GM13976 (cell line): ENCODE data around the gene LRRC27.

Experiments used
- DNase-seq: peaks from one replicate; pipeline ENCODE4 v3.0.0; 2012; ENCODE audit warnings: low spot score
- in situ Hi-C: fragments of 300-500 bp; cut with MboI; formaldehyde crosslinking; loops from one replicate; pipeline ENCODE4 v1.12.0; 2022; ENCODE audit warnings: low sequenced_read_pairs, mixed read lengths, inconsistent platforms; ENCODE audit not compliant: unreplicated experiment
- TF ChIP-seq, protein P1 (sequence below): IDR thresholded peaks from 2 replicates; pipeline ENCODE4 v1.5.1; 2012; ENCODE audit warnings: borderline replicate concordance, mild to moderate bottlenecking; ENCODE audit not compliant: insufficient read depth; ENCODE audit errors: extremely low read depth, missing control alignments, control extremely low read depth

The LRRC27 gene

DNA sequence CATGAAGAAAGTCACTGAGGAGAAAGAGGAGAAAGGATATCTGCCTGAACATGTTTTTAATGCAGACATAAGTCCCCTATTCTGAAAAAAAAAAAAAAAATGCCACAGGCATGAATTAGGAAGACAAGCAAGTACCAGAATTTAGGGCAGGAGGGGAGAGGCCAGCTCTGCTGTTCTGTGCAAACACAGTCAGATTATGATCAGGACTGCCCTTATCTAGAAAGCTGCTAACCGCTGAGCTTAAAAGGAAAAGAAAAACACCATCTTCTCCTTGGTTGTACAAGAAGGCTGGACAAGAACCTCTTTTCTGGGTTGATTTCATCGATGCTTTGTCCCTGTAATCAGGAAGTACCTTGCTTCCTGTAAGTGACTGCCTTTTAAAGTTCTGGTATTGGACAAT, 49.7 kb downstream of the LRRC27 start:
- DNase-seq = no peak
- in situ Hi-C loops = no loop called here
- TF ChIP-seq, protein P1, sequence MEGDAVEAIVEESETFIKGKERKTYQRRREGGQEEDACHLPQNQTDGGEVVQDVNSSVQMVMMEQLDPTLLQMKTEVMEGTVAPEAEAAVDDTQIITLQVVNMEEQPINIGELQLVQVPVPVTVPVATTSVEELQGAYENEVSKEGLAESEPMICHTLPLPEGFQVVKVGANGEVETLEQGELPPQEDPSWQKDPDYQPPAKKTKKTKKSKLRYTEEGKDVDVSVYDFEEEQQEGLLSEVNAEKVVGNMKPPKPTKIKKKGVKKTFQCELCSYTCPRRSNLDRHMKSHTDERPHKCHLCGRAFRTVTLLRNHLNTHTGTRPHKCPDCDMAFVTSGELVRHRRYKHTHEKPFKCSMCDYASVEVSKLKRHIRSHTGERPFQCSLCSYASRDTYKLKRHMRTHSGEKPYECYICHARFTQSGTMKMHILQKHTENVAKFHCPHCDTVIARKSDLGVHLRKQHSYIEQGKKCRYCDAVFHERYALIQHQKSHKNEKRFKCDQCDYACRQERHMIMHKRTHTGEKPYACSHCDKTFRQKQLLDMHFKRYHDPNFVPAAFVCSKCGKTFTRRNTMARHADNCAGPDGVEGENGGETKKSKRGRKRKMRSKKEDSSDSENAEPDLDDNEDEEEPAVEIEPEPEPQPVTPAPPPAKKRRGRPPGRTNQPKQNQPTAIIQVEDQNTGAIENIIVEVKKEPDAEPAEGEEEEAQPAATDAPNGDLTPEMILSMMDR = no peak

DNA sequence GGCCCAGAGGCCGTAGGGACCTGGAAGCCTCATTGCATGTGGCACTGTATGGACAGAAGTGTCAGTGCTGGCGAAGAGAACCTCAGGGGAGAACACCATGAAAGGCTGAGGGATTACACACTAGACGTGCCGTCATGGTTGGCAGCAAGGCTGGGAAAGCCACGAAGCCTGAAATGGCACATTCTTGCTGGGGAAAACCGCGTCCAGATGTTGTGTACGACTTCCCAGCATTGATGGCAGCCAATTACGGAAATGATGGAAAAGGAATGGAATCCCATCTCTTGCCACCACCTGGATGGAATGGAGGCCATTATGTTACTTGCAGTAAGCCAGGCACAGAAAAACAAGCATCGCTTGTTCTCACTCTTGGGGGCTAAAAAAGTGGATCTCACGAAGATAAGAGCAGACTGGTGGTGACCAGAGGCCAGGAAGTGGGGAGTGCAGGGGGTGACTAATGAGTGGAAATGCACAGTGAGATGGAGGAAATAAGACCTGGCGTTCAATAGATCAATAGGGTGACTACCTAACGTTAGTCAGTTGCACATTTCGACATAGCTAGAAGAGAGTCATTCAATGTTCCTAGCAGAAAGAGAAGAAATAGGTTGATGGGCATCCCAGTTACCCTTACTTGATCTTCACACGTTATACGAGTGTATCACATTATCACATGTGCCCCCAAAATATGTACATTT, 50.4 kb downstream of the LRRC27 start:
- DNase-seq = no peak
- in situ Hi-C loops = no loop called here

DNA sequence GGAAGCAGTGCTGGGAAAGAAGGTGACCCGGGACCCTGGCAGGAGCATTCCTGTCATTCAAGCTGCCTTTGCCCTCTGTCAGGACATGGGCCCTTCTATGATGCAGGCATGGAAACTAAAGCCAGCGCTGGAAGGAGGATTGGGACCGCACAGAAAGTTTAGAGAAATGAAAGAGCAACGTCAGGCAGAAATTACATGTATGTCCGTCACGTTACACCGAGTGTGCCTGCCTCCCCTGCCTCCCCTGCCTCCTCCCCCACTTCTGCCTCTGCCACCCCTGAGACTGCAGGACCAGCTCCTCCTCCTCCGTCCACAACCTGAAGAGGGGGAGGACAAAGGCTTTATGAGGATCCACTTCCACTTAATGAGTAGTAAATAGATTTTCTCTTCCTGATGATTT, 51.1 kb downstream of the LRRC27 start:
- TF ChIP-seq, protein P1 = no peak
- DNase-seq = no peak
- in situ Hi-C loops = no loop called here

More for the DNA sequence above, 50.4 kb downstream of the LRRC27 start:
- TF ChIP-seq, protein P1 = no peak

DNA sequence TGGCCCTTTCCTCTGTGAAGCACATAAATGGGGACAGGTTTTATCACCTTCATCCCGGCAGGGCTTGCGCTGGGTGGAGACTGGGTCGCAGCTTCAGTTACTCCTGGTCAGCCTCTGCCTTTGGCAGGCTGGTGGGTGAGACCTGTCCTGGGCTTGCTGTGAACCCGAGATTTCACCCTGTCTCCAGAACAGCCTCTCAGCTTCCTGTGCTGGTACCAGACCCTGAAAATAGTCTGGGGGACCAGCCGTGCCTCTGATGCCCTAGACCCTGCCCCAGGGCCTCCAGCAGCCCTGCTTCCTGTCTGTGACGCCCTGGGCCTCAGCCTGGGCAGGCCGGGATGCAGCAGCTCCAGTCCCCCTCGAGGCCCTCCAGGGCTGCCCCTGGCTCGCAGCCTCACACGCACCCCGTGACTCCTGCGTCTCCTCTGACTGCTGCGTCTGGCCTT, 51.8 kb downstream of the LRRC27 start:
- no peak for DNase-seq
- TF ChIP-seq, protein P1 = no peak
- in situ Hi-C loops = no loop called here

DNA sequence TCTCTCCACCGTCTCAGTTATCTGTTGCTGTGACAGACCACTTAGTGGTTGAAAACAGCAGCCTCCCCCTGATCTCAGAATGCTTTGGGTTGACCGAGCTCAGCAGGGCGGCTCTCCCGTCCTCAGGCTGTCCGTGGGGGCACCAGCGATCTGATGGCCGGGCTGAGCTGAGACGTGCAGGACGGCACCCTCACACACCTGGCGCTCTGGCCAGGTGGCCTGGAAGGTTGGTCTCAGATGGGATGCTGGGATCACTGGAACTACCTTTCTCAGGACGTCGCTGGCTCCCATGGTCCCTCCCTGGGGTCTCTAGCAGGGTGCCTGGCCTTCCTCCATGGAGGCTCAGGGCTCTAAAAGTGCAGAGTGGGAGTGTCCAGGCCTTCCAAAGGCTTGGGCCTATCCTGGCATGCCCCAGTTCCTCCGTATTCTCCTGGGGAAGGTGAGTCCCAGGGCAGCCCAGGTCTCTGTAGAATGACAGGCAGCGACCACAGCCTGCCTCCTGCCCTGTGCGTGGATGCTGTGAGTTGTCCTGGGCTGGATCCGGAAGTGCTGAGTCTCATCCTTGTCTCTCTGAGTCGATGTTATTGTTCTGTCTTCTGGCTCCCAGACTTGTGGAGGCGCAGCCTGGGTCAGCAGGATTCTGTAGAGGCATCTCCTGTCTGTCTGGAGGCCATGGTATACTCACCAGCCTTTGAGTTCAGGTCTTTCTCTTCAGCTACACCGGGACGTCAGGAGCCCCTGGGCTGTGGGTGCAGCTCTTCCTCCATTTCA, 52.8 kb downstream of the LRRC27 start:
- DNase-seq = no peak
- in situ Hi-C loops = no loop called here

DNA sequence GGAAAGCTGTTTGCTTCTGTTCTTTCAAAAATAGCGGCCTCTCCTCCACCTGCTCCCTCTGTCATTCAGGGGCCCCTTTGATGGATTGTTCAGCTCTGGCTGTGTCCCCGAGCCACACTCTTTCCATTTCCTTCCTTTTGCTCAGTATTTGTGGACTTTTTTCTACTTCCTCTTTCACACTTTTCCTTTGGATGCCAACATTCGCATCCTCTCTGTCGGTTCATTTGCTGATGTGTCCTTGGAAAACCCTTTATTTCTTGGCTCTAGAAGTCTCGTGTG, 53.3 kb downstream of the LRRC27 start:
- in situ Hi-C loops = no loop called here
- TF ChIP-seq, protein P1 = no peak
- DNase-seq = no peak

More for the DNA sequence above, 52.8 kb downstream of the LRRC27 start:
- TF ChIP-seq, protein P1 = no peak
